Testis (tissue), 2 donors: ENCODE results near the gene LRRC4C.

Experiments
- CTCF ChIP-seq, 3 experiments: fragments of 450-650 bp in 2 of 3; fragments of 200-600 bp in 1 of 3; sonication (generic) in 1 of 3; IDR thresholded peaks; one replicate each; pipeline ENCODE4 v1.5.1; 2016 to 2019; ENCODE audit warnings: antibody characterized with exemption in 3 of 3, mild to moderate bottlenecking in 2 of 3, moderate library complexity in 1 of 3
- POLR2A ChIP-seq: fragments of 450-650 bp; IDR thresholded peaks from one replicate; pipeline ENCODE4 v1.6.1; 2017; ENCODE audit warnings: antibody characterized with exemption, mild to moderate bottlenecking, moderate library complexity

- no peak for TF ChIP-seq CTCF (IDR thresholded peaks at IDR 0.05)
- TF ChIP-seq POLR2A = no peak
Measured at GRCh38 chr11:40924915-40925314, 534.5 kb downstream of the LRRC4C start.
